GM19372 (cell line): ENCODE results near the gene ZNF383.
"Not testable (repeated sequence)": the region's sequence is repeated elsewhere in the genome, so short reads cannot be mapped to it uniquely, and the experiment has no call there.

Experiments used
- ATAC-seq: cut with Tn5 transposase; IDR thresholded peaks from one replicate; pipeline ENCODE4 v1.9.1; 2021; ENCODE audit warnings: mild to moderate bottlenecking, low read depth, moderate library complexity; ENCODE audit not compliant: unreplicated experiment

ZNF383 gene

DNA sequence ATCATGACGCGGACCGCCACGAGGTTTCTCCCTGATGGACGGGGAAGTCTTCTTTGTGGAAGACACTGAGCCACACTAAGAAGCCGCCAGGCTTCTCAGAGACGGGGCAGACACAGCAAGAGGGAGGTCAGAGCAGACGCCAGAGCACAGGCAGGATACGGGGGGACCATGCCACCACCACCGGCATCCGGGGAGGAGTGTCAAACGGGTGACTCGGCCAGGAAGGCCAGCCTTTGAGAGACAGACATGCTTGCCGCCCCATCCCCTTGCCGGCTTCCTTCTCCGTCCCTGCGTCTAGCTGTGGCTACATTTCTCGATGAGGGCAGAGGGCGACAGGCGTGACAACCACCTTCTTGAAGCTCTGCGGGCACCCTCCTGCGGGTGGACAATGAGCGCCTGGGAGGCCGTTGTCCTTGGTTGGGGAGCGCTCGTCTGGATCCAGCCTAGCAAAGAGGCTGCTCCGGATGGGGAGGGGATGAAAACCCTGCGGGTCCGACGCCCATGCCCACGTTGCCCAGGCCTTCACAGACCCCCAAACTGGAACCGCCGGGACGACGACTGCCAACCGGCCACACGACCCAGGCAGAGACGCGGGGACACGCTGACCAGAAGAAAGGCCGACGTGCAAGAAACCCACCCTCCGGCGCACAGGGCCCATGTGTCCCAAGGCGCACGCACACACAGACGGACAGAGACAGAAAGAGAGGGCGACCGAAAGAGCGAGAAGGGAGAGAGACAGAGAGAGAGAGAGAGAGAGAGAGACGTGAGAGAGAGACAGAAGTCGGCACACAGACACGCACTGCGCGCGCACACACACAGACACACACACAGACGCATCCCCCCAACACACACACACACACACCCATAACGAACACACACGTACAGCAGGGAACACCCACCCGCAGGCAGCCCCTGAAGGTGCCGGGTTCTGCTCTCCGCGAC is 75.3 kb downstream of the ZNF383 start:
- not testable (repeated sequence) for ATAC-seq

DNA sequence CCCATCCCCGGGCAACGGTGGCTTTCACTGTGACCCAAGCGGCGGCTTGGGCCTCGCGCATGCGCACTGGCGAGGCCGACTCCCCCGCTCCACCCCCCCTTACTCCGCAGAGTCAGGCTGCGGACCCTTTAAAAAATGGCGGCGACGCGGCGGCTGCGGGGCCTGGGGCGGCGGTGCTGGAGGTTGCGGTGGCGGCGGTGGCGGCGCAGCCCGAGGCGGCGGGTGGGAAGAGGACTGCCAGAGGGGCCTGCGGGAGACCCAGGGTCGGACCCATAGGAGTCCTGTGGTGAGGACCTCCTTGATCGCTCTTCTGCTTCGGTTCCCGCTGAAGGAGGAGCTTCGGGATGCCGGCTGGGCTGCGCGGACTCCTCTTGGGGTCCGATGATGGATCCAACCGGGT is 76.2 kb downstream of the ZNF383 start:
- not testable (repeated sequence) for ATAC-seq
